H1 (cell line): Measurements from ENCODE around the gene CYTL1.

ENCODE experiments used
- BACH1 ChIP-seq: IDR thresholded peaks from 2 replicates; pipeline ENCODE4 v1.6.1; 2012; ENCODE audit warnings: low read length, improper control_type of control experiment
- CHD1 ChIP-seq: IDR thresholded peaks from 2 replicates; pipeline ENCODE4 v1.6.1; 2012; ENCODE audit warnings: low read depth, low read length, improper control_type of control experiment
- CTCF ChIP-seq, 3 experiments: IDR thresholded peaks; 1 replicate in 2 of 3; 2 replicates in 1 of 3; pipeline versions ENCODE4 v1.5.1 to v1.6.1; 2011; ENCODE audit warnings: low read length in 3 of 3, mild to moderate bottlenecking in 3 of 3, inconsistent platforms in 2 of 3, low read depth in 1 of 3, moderate library complexity in 1 of 3; ENCODE audit not compliant: insufficient read depth in 1 of 3; ENCODE audit errors: control extremely low read depth in 1 of 3
- EZH2 ChIP-seq: fragments of 200-600 bp; sonication (generic); IDR thresholded peaks from 2 replicates; pipeline ENCODE4 v1.7.1; 2012; ENCODE audit warnings: low read depth, mild to moderate bottlenecking, moderate library complexity, low read length, inconsistent platforms; ENCODE audit not compliant: severe bottlenecking
- HDAC6 ChIP-seq: IDR thresholded peaks from one replicate; pipeline ENCODE4 v1.7.1; 2012; ENCODE audit warnings: low read depth, mild to moderate bottlenecking, inconsistent platforms, low read length, moderate library complexity
- POLR2A ChIP-seq, 2 experiments: IDR thresholded peaks; 1 replicate in 1 of 2; 2 replicates in 1 of 2; pipeline ENCODE4 v1.6.1; 2011; ENCODE audit warnings: low read depth in 2 of 2, low read length in 2 of 2, mild to moderate bottlenecking in 2 of 2; ENCODE audit errors: control extremely low read depth in 1 of 2
- POLR2AphosphoS5 ChIP-seq: IDR thresholded peaks from 2 replicates; pipeline ENCODE4 v1.6.1; 2011; ENCODE audit warnings: low read depth, low read length

- TF ChIP-seq POLR2AphosphoS5 (no peak), POLR2A (IDR thresholded peaks at IDR 0.05; ENCODE audit: control extremely low read depth in 1 of 2, low read depth in 2 of 2, low read length in 2 of 2) (no peak), EZH2 (no peak), CTCF (IDR thresholded peaks at IDR 0.05; ENCODE audit: control extremely low read depth in 1 of 3, insufficient read depth in 1 of 3, low read depth in 1 of 3, low read length in 3 of 3) (no peak), BACH1 (no peak), HDAC6 (no peak), CHD1 (no peak)
Measured at GRCh38 chr4:5045097-5045496, 25.8 kb upstream of the CYTL1 start.
